Testis (tissue), 3 donors: ENCODE data around the gene PLRG1. TPM values are rescaled to one million over a fixed set of nuclear protein-coding genes. Genes with fewer than 3 reads are reported as not detected.

Source experiments
- DNase-seq: peaks from one replicate; pipeline ENCODE4 v3.0.0-alpha.2; 2019
- H3K27ac ChIP-seq, 2 donors: fragments of 200-600 bp; sonication (generic); one replicate each; pipeline ENCODE4 v1.5.1; 2019
- H3K27me3 ChIP-seq: fragments of 200-600 bp; sonication (generic); one replicate; pipeline ENCODE4 v1.5.1; 2019
- H3K36me3 ChIP-seq: fragments of 200-600 bp; sonication (generic); one replicate; pipeline ENCODE4 v1.5.1; 2017; ENCODE audit warnings: low read depth; ENCODE audit errors: missing control alignments
- H3K4me1 ChIP-seq: fragments of 200-600 bp; sonication (generic); one replicate; pipeline ENCODE4 v1.5.1; 2019
- H3K4me3 ChIP-seq, 2 donors: fragments of 200-600 bp; sonication (generic); one replicate each; pipeline ENCODE4 v1.5.1; 2017 to 2019
- H3K9me3 ChIP-seq: fragments of 200-600 bp; sonication (generic); one replicate; pipeline ENCODE4 v1.5.1; 2017
- CTCF ChIP-seq, 3 experiments: fragments of 450-650 bp in 2 of 3; fragments of 200-600 bp in 1 of 3; sonication (generic) in 1 of 3; IDR thresholded peaks; one replicate each; pipeline ENCODE4 v1.5.1; 2016 to 2019; ENCODE audit warnings: antibody characterized with exemption in 3 of 3, mild to moderate bottlenecking in 2 of 3, moderate library complexity in 1 of 3
- POLR2A ChIP-seq: fragments of 450-650 bp; IDR thresholded peaks from one replicate; pipeline ENCODE4 v1.6.1; 2017; ENCODE audit warnings: antibody characterized with exemption, mild to moderate bottlenecking, moderate library complexity
- WGBS, 2 donors: methylation state at CpG; one replicate each; pipeline ENCODE4 v1.1.5; 2018; 5-methylcytosine and 5-hydroxymethylcytosine counted together
- intact Hi-C: fragments of 100-400 bp; cut with DNase I; formaldehyde crosslinking; loops from one replicate; pipeline ENCODE4 v1.15.1; 2023; ENCODE audit warnings: low total_unique reads
- polyA plus RNA-seq: library from polyadenylated mRNA; stranded (reverse); fragments of 350-450 nt; fragmentation: Illumina TruSeq; extraction: RNeasy Lipid Tissue Mini Kit (QIAGEN cat#74804); gene quantifications from one replicate; pipeline ENCODE4 v1.2.3, GENCODE V29; 2014; ENCODE audit warnings: low read depth, low replicate concordance; ENCODE audit not compliant: insufficient read depth
- total RNA-seq, 2 donors: library from RNA; depleted of rRNA; stranded (reverse); fragments of >200 nt; gene quantifications; one replicate each; pipeline ENCODE4 v1.2.3, GENCODE V29; 2016

Gene PLRG1
- total and polyA plus RNA-seq, 3 donors from 2014 or later = 35.3 to 46.3 (median 45.8) TPM

GRCh38 chr4:154528869-154529268 lies 21.3 kb downstream of the PLRG1 start:
- intact Hi-C loops = no loop called here
- no peaks in the 10 kb centered on the region for H3K9me3 ChIP-seq
- 56 to 59% methylated on average over 2 of the region's 2 CpGs for WGBS, 2 donors
- H3K36me3 ChIP-seq = no peaks in the 10 kb centered on the region
- no peaks in the 10 kb centered on the region for H3K27me3 ChIP-seq
- TF ChIP-seq POLR2A (no peak), CTCF (IDR thresholded peaks at IDR 0.05) (no peak)
- no peak overlapping the region for H3K27ac ChIP-seq
- H3K4me1 ChIP-seq = no peaks in the 10 kb centered on the region
- DNase-seq = no peak
- no peak overlapping the region for H3K4me3 ChIP-seq

- Histone ChIP-seq H3K36me3 (no peaks in the 10 kb centered on the region), H3K4me3 (no peak overlapping the region), H3K27ac (no peak overlapping the region), H3K9me3 (no peaks in the 10 kb centered on the region), H3K4me1 (no peaks in the 10 kb centered on the region), H3K27me3 (no peaks in the 10 kb centered on the region)
- no peak for DNase-seq
- intact Hi-C loops = no loop called here
- no peak for TF ChIP-seq POLR2A
- TF ChIP-seq CTCF (IDR thresholded peaks at IDR 0.05) = no peak
- WGBS, 2 donors = 91 to 93% methylated on average over 4 of the region's 4 CpGs
Measured at GRCh38 chr4:154527308-154527707, 22.9 kb downstream of the PLRG1 start.

GRCh38 chr4:154526151-154526550 lies 24.0 kb downstream of the PLRG1 start:
- no peaks in the 10 kb centered on the region for H3K36me3 ChIP-seq
- TF ChIP-seq CTCF (IDR thresholded peaks at IDR 0.05) (no peak), POLR2A (no peak)
- no peaks in the 10 kb centered on the region for H3K4me1 ChIP-seq
- no peak overlapping the region for H3K4me3 ChIP-seq
- no peaks in the 10 kb centered on the region for H3K9me3 ChIP-seq
- 79 to 83% methylated on average over 2 of the region's 2 CpGs for WGBS, 2 donors
- no peaks in the 10 kb centered on the region for H3K27me3 ChIP-seq
- no peak overlapping the region for H3K27ac ChIP-seq
- no peak for DNase-seq
- intact Hi-C loops = no loop called here

- no peaks in the 10 kb centered on the region for H3K27me3 ChIP-seq
- H3K4me1 ChIP-seq = no peaks in the 10 kb centered on the region
- intact Hi-C loops = no loop called here
- H3K27ac ChIP-seq = no peak overlapping the region
- H3K9me3 ChIP-seq = no peaks in the 10 kb centered on the region
- TF ChIP-seq POLR2A (no peak), CTCF (IDR thresholded peaks at IDR 0.05) (no peak)
- H3K4me3 ChIP-seq = no peak overlapping the region
- DNase-seq = no peak
- no peaks in the 10 kb centered on the region for H3K36me3 ChIP-seq
Measured at GRCh38 chr4:154521607-154522006, 28.6 kb downstream of the PLRG1 start.

GRCh38 chr4:154519214-154519613 lies 31.0 kb downstream of the PLRG1 start:
- no peaks in the 10 kb centered on the region for H3K36me3 ChIP-seq
- no peak overlapping the region for H3K27ac ChIP-seq
- intact Hi-C loops = no loop called here
- TF ChIP-seq CTCF (IDR thresholded peaks at IDR 0.05) (no peak), POLR2A (no peak)
- H3K27me3 ChIP-seq = no peaks in the 10 kb centered on the region
- H3K4me1 ChIP-seq = no peaks in the 10 kb centered on the region
- DNase-seq = no peak
- 63 to 71% methylated on average over 4 of the region's 4 CpGs for WGBS, 2 donors
- H3K4me3 ChIP-seq = no peak overlapping the region
- no peaks in the 10 kb centered on the region for H3K9me3 ChIP-seq
